MM.1S (cell line): ENCODE measurements around the gene BROX.

Experiments
- CTCF ChIP-seq: fragments of 300-600 bp; sonication (generic); IDR thresholded peaks from 2 replicates; pipeline ENCODE4 v1.5.1; 2016; ENCODE audit warnings: antibody characterized with exemption, low read length, mixed read lengths
- EZH2 ChIP-seq: fragments of 300-600 bp; sonication (generic); optimal IDR thresholded peaks from 2 replicates; pipeline ENCODE3; 2017; ENCODE audit warnings: low read depth, mild to moderate bottlenecking, antibody characterized with exemption, low read length, mixed read lengths

- TF ChIP-seq CTCF (no peak), EZH2 (no peak)
These were observed 46.4 kb upstream of the BROX start for GRCh38 chr1:222665964-222666363.
